Endometrial microvascular endothelial cells (primary cell): ENCODE data around the gene EPHB2. TPM values are rescaled to one million over a fixed set of nuclear protein-coding genes. Genes with fewer than 3 reads are reported as not detected.

Experiments used
- in situ Hi-C: cut with HindIII; loops from 2 replicates; pipeline ENCODE4 v1.10.0; 2017; ENCODE audit warnings: low sequenced_read_pairs, low pct_unique_long_range_greater_than_20kb; ENCODE audit errors: inconsistent ontology term
- total RNA-seq: library from RNA; depleted of rRNA; stranded (reverse); fragments of >200 nt; gene quantifications from one replicate; pipeline ENCODE4 v1.2.3, GENCODE V29; 2015; ENCODE audit errors: inconsistent ontology term

EPHB2 gene
- total RNA-seq, 1 donor from 2014 or later = 84.5 TPM

DNA sequence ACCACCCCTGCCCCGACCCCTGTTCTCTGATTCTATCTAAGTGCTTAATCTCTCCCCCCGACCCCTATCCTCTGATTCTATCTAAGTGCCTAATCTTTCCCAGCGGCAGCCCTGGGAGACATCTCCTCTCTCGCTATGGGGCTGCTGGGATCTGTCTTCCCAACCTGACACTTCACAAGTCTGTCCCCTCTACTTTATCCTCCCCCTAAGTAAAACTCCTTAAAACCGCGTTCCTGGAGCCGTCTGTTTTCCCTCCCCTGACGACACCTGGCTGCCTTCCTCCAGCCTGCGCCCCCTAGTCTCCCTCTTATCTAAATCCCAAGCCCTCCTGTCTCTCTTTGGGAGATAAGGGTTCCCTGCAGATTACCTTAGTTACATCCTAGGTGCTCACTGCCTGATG is 30.5 kb downstream of the EPHB2 start:
- in situ Hi-C loops = no loop called here

DNA sequence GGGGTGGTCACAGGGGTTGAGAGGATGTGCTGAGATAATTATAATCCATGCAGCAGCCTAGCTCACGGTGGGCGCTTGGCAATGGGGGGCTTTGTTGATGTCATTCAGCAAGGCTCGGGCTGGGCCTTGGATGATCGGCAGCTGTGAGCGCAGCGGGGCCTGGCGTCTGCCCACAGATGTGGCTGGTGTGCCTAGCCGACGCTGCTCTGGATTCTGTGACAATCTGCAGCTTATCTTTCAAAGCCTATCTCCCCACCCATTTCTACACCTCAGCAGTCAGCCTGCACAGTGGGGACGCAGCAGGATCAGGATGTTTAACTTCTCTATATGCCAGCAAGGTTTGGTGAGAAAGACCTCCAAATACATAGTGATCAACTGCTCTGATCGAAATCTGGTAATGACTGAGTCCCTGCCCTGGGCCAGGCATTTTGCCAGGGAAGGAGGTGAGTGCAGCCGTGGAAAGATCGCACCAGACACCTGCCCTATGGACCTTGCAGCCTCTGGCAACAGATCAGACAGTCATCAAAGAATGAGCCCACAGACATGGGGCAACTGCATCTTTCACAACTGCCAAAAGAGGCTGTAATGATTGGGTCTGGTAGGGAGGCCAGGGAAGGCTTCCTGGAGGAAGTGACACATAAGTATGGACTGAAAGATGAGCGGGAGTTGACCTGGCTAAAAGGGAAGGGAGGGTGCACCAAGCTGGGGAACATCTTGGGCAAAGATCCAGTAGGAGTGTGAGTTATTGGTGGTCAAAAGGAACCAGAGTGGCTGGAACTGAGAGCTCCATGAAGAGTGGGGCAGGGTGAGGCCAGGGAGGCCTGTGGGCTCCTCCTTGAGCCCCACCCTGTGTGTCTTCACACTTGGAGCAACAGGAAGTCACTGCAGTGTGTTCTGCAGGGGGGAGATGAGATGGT is 35.3 kb downstream of the EPHB2 start:
- in situ Hi-C loops = no loop called here

DNA sequence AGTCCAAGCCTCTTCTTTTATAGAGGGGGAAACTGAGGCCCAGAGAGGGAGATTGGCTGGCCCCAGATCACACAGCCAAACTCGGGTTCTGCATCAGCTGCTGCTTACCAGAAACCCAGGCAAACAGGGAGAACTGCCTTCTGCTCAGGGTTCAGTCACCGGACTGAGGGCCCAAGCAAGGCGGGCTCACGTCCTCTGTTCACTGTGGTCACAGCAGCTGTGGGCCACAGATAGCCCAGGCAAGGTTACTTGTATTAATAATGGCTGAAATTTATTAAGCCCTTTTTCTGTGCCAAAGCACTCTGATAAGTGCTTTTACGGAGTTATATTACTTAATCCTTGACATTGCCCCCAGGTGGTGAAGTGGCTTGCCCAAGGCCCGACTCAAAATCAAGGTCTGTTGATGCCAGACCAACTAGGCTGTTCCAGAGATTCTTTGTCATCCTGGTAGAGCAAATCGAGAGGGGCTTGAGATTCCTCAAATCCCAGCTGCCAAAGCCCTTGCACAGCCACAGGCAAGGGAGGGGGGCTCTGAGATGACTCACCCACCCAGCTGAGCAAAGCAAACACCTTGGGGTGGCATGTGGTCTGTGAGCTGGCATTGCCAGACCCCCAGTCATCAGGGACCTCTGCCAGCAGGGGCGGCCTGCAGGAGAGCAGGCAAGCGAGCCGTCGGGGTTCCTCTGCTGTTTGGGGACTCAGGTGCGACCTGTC is 36.5 kb downstream of the EPHB2 start:
- in situ Hi-C loops = no loop called here

DNA sequence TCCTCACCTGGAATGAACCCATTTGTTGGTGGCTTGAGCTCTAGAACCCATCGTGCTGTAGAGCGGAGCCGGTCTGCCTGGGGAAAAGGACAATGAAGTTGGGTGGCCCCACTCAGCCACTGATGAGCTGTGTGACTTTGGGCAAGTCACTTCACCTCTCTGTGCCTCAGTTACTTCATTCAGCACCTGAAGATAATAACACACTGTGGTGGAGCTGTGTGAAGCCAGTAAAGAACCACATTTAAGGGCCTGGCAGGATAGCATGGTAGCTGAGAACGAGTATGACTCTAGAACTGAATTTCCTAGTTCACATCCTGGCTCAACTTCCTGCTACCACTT is 37.1 kb downstream of the EPHB2 start:
- in situ Hi-C loops = no loop called here

DNA sequence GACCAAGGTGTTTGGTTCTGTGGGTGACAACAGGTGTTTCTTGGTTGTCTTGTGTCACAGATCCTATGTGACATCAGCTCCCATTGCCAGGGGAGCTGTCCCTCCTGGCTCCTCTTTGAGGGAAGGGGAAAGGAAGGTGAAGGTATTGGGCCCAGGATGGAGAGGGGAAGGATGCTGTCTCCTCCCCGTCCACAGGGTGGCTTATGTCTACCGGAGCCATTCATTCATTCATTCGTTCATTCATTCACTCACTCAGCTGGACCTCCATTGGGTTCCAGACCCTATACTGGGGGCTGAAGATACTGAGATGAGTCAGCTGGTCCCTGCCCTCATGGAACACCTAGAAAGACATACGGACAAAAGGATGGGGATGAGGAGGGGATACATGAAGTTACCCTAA is 38.9 kb downstream of the EPHB2 start:
- in situ Hi-C loops = no loop called here

DNA sequence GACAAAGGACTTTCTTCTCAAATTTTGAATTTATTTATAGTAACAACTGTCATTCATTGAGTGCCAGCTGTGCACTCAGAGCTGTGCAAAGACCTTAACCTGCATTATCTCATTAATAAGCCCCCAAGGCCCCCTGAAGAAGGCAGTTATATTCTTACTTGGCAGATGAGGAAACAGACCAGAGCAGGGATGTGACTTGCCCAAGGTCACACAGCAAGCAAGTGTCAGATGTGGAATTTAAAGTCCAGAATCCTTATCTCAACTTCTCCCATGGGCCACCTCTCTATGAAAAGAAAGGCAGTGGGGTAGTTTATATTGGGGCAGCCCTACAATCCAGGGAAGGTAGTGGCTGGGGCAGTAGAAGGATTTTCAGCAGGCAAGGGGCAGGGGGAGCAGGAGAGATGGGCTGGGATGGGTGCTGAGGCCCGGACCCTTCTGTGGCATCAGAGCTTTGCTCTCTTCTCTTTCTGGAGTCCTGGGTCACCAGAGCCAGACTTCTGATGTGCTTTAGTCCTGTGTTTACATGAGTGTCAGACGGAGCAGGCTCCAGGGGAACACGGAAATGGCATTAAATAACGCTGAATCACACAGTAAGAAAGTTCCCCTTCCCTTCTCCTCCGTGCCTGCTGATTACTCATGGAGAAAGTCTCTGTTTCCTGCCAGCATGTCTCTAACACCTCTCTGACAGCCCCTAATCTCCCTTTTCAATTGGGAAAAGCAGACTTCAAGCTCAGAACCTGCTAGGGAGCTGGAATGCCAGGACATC is 39.5 kb downstream of the EPHB2 start:
- in situ Hi-C loops = no loop called here

DNA sequence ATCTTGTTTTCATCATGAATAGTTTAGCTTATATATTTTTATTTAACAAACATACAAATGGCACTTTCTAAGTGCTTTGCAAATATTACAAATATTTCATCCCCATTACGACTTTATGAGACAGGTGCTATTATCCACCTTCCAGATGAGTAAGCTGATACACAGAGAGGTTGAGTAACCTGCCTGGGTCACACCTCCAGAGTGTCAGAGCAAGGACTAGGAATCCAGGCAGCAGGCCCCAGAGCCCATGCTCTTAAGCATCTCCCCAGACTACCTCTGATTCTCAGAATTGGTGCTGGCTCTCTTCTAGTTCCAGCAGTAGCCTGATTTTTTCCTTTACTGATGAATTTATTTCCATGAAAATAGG is 40.0 kb downstream of the EPHB2 start:
- in situ Hi-C loops = no loop called here

DNA sequence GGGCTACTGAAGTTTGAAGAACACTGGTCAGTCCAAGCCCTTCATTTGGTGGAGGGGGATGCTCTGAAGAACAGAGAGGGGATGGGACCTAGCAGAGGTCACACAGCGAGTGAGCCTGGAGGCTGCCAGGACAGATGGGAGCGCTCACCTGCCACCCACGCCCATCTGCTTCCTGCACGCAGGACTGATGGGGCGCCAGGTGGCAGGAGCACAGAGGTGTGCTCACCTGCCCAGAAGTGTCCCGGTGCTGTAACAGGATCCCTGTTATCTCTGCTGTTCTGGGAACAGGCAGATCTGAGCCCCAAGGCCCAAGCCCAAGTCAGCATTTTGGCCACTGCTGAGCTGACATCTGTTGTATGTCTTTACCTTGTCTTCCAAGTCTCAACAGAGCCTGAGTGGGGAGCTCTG is 40.5 kb downstream of the EPHB2 start:
- in situ Hi-C loops = no loop called here

DNA sequence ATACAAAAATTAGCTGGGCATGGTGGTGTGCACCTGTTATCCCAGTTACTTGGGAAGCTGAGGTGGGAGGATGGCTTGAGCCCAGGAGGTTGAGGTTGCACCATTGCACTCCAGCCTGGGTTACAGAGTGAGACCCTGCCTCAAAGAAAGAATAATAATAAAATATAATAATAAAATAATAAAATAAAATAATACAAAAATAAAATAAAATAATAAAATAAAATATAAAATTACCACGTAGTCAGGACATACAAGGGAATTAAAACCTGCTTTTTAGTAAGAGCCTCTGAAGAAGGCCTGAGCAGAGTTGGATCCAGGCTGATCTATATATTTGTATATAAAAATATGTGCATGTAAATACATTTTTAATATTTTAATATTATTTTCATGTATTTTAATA is 41.7 kb downstream of the EPHB2 start:
- in situ Hi-C loops = no loop called here

DNA sequence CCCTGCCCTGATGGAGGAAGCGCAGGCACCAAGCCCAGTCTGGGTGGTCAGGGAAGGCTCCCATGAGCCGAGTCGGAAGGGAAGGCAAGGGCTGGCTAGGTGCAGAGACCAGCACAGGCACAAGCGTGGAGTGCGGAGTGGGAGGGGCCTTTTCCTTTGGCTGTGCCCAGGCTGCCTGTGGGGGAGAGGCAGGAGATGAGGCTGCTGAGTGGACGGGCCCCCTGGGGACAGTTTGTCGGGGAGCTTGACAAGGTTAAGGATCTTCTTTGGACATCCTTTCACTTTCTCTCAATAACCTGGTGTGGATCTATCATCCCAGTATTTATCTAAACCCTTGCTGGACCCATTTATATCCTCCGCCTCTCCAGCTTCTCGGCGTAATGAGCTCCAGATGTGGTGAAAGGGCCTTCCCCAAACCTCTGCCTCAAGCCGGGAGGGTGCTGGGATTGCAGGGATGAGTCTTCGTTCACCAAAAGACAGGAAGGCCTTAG is 42.9 kb downstream of the EPHB2 start:
- in situ Hi-C loops = no loop called here

DNA sequence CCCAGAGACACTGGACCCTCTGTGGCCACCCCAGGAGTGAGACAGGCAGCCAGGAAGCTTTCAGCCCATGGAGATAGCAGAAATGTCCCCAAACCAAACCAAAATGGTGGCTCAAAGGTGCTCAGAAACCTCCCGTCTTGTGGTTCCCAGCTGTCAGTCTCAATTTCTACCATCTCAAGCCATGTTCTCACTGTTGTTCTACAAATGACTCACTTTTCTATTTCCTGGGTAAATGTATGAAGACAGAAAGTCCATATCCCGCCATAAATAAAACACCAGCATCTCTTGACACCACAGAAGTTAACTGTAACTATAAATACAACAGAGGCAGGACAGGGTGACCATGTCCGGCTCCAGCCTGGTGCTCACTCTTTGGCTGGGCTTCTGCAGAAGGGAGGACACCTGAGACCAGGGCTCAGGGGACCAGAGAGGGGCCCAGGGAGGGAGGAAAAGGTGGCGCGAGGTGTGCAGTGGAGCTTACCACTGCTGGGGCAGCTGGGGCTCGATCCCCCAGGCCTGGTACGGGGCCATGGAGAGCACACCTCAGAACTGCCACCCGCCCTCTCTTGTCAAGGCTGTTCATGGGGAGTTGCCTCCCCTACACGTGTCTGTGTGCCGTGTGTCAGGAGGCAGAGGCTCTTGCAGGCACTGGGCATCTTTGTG is 43.6 kb downstream of the EPHB2 start:
- in situ Hi-C loops = no loop called here

DNA sequence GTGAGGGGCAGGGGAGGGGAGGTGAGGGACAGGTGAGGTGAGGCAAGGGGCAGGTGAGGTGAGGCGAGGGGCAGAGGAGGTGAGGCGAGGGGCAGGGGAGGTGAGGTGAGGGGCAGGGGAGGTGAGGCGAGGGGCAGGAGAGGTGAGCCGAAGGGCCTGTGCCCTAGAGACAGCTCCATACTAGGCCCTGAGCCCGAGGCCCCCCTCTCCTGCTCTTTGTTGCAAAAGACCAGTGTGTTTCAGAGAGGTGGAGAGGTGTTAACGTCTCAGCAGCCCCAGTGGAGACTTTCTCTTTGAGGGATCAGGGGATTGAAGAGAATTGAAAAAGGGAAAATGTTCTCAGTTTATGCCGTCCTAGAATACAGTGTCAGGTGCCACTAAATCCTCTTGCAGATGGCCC is 44.2 kb downstream of the EPHB2 start:
- in situ Hi-C loops = no loop called here

DNA sequence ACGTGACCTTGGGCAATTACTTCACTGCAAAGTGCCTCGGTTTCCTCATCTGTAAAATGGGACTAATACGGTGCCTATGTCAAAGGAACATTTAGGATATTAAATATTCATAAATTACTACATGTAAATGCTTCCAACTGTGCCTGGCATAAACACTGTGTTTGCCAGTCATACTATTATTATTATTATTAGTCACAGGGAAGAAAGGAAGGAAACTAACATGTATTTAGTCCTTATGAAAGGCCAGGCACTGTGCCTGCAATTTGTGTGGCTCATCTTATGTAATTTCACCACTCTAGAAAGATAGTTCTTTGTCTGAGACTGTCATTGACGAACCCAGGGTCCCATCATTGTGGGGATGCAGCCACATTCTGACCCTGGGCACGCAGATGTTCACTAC is 45.0 kb downstream of the EPHB2 start:
- in situ Hi-C loops = no loop called here

DNA sequence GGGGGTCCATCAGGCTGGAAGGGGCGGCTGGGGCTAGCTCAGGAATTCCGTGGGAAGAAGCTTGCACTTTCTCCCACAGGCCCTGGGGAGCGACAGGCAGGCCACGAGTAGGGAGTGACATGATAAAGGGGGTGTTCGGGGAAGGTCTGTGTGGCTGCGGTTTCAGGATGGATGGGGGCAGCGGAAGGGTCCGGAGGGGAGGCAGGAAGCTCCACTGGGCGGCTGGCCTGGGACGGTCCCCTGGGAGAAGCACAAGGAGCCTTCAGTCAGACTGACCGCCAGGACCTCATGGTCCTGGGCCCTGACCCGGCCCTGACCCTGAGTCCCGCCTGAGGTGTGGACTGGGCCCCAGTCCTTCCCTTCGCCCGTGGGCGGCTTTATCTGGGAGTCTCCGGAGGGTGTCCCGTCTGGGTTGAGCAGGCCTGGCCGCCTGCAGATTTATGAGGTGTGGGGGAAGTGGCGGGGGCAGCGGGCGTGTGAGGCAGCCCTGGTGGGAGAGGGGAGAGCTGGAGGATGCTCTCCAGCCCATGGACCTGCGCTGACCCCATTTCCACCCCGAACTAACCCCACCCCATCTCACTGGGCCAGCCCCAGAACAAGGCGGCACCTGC is 45.6 kb downstream of the EPHB2 start:
- in situ Hi-C loops = no loop called here

DNA sequence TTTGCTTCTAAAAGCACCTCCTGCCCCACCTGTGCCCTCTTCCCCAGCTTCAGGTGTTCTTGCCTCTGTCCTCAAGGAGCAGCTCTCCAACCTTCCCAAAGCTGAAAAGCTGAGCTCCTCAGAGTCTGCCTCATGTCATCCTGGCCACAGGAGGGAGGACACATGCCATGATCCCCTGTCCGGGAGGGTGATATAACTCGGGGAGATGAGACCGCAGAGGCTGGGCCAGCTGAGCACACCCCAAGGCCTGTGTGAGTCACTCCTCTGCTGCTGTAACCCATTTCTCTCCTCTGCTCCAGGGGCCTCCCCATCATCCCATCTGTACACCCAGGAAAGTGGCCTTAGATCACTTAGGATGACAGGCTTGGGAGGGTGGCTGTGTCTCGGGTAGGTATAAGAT is 49.8 kb downstream of the EPHB2 start:
- in situ Hi-C loops = no loop called here

DNA sequence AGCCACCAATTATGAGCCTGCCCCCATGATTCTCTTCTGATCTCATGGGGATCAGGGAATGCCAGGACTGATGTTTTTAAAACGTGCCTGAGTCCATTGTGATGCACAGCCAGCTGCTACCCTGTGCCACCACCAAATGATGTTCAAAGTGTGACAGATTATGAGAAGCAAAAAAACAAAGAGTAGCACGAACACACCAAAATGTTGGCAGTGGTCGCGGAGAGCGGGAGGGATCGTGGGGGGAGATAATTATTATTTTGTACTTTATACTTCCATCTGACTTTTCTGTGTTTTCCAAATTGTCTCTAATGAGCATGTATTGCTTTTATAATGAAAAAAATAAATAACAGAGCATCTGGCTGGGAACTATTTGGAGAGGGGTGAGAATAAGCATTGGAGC is 50.5 kb downstream of the EPHB2 start:
- in situ Hi-C loops = no loop called here

DNA sequence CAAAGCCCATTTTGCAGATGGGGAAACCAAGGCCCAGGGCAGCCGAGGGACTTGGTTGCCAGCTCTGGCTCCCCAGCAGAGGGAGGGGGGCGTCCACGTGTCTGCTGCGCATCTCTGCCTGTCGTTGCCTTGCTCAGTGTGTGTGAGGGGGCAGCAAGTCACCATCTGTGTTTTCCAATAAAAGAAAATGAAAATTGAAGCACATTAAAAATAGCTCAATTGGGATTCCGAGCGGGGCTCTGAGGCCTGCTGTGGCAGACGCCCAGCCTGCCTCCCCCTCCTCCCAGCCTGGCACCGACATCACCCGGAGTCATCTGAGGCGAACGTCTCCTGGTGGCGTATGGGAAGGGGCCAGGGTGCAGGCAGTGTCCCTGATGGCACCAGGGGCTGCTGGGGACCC is 51.2 kb downstream of the EPHB2 start:
- in situ Hi-C loops = no loop called here

DNA sequence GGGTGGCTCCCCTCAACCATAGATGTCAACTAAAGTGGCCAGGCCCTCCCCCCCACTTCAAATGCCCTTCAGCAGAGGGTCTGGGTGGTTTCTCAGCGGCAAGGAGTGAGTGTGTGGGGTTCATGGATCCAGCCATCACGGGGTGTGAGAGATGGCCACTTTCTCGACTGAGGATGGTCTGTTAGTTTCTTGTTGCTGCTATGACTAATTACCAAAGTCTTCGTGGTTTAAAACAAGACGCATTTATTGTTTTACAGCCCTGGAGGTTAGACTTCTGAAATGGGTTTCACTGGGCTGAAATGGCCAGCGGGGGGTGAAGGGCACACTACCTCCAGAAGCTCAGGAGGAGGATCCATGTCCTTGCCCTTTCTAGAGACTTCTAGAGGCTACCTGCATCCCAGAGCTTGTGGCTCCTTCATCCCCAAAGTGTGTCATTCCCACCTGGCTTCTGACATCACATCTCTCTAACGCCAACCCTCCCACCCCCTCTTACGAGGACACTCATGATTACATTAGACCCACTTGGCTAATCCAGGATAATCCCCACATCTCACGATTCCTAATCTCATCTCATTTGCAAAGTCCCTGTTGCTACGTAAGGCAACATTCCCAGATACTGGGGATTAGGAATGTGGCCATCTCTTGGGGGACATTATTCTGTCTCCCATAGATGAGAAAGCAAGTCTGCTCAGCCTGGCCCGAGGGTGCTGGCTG is 53.0 kb downstream of the EPHB2 start:
- in situ Hi-C loops = no loop called here
